ENCODE measurements around the gene CSKMT.
A peak's percentile ranks its signal among the peaks of the same experiment; 100 is the strongest.
"Not testable (repeated sequence)": the region's sequence is repeated elsewhere in the genome, so short reads cannot be mapped to it uniquely, and the experiment has no call there.

Gene CSKMT

DNA sequence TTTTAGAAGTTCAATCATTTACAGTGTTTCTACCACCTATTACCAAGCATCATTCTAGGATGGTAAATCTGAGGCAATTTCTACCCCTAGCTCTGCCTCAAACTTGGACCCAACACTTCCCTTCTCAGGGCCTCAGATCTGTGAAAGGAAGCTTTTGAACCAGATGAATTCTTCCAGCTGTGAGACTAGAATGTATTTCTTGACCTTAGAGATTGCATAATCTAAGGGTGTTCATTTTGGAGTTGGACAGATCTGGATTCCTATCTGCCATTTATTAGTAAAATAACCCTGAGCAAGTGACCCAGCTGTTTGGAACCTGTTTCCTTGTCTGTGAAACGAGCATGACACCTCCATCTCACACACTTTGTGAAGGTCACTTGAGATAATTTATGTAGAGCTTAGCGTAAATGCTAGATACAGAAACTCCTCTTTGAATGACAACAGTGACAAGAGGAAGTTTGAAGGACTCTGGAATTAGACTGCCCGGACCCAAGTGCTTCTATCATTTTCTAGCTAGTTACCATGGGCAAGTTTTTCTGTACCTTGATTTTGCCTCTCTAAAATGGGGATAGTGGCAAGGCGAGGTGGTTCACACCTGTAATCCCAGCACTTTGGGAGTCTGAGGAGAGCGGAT is 8.2 kb upstream of the CSKMT start:
- DNase-seq, result no peak

DNA sequence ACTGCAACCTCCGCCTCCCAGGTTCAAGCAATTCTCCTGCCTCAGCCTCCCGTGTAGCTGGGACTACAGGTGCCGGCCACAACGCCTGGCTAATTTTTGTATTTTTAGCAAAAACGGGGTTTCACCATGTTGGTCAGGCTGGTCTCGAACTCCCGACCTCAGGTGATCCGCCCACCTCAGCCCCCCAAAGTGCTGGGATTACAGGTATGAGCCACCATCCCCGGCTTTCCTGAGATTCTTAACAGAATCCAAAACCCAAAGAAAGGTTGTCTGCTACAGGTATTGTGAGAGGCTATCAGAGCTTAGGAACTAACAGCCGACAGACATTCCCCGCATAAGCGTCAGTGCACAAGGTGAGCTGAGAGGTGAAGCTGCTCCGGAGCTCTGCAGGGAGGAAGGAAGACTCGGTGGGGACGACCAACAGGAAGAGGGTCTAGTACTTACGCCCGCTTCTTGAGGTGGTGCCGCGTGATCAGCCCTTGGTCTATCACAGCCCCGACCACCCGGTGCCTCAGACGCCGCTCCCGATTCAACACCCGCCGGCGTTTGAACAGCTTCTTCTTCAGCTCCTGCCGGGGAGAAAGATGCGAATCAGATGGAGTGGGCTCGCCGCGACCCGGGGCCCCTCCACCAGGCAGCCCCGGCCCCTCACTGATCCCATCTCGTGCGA is 572 bp upstream of the CSKMT start:
- peak; percentile 67 for DNase-seq

GRCh38 chr11:62665599-62666258 is 617 bp downstream of the CSKMT start:
- peak; percentile 65 for DNase-seq

DNA sequence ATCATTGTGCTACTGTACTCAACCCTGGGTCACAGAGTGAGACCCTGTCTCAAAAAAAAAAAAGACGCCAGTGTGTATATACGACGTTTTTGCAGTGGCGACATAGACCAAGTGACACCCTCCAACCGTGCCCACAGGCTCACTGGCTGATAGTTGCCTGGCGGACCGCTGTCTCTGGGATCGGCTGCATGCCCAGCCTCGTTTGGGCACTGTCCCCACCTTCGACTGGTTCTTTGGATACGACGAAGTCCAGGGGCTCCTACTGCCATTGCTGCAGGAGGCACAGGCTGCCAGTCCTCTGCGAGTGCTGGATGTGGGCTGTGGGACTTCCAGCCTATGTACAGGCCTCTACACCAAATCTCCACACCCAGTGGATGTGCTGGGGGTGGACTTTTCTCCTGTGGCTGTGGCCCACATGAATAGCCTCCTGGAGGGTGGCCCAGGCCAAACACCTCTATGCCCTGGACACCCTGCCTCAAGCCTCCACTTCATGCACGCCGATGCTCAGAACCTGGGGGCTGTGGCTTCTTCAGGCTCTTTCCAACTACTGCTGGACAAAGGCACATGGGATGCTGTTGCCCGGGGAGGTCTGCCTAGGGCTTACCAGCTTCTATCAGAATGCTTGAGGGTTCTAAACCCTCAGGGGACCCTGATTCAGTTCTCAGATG is 1.3 kb downstream of the CSKMT start:
- no peak for DNase-seq

GRCh38 chr11:62667460-62667859 is 2.3 kb downstream of the CSKMT start:
- no peak for DNase-seq

DNA sequence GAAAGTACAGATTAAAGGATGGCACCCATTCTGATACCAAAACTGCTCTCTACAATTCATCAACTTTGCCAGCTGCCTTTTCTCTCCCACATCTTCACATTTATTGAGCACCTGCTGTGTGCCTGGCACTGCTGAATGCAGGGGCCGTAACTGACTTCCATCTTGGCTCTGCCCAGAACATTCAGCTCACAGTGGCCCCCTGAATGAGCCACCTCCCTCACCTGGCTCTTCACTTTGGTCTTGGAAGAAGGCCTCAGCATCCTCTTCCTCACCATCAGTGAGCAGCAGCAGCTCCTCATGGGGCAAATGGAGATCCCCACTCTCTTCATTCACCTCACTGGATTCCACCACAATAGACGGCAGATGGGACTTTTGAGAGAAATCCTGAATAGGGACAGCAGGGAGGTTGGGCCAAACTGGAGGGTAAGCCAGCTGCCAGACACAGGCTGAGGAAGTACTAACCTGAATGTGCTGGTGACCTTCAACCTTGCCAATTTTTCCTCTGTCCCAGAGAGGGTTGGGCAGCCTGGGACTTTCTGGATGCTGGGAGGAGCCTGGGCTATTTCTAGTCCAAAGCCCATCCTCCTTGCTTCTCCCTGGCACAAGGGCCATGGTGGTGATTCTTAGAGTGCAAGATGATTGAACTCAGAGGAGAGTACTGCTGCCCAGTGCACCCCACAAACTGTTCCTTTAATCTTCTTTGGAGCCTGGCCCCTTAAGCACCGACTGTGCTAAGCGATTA is 4.5 kb downstream of the CSKMT start:
- DNase-seq, result no peak

DNA sequence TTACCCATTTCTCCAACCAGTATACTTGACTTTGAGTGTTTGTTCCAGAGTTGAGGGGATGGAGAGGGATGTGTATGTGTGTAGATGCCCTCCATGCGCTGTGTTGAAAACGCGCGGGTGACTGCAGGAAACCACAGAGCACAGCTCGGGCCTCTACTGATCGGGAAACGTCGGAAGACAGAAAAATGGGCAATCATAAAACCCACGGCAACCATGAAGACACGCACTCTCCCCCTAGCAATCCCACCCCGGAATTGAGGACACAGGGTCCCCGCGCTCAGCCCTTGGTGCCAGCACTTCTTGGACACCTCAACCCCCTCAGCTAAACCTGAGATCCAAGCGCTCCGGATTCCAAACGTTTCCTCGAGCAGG is 6.1 kb downstream of the CSKMT start:
- DNase-seq, result no peak

DNA sequence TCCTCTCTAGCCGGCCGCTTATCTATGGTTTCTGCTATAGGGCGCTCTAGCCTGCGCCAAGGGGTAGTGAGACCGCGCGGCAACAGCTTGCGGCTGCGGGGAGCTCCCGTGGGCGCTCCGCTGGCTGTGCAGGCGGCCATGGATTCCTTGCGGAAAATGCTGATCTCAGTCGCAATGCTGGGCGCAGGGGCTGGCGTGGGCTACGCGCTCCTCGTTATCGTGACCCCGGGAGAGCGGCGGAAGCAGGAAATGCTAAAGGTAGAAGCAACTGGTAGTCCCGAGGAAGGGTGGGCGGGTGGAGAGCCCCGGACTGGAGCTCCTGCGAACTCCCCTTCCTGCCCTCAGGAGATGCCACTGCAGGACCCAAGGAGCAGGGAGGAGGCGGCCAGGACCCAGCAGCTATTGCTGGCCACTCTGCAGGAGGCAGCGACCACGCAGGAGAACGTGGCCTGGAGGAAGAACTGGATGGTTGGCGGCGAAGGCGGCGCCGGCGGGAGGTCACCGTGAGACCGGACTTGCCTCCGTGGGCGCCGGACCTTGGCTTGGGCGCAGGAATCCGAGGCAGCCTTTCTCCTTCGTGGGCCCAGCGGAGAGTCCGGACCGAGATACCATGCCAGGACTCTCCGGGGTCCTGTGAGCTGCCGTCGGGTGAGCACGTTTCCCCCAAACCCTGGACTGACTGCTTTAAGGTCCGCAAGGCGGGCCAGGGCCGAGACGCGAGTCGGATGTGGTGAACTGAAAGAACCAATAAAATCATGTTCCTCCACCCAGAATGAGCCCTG is 6.7 kb downstream of the CSKMT start, which contains the start of the genes LBHD1 and UQCC3:
Gene LBHD1 (minus strand): TSS at position 660 of the 782 bp plus-strand sequence. CDS start 2,236 bp downstream, outside the sequence.
Gene UQCC3 (plus strand): TSS at position 66 of the 782 bp plus-strand sequence. CDS start 73 bp downstream, at position 139.
- DNase-seq, result peak; percentile 82

- no peak for DNase-seq
Measured at GRCh38 chr11:62673196-62673525, 8.0 kb downstream of the CSKMT start.

- not testable (repeated sequence) for DNase-seq
Measured at GRCh38 chr11:62675415-62675814, 10.3 kb downstream of the CSKMT start.

DNA sequence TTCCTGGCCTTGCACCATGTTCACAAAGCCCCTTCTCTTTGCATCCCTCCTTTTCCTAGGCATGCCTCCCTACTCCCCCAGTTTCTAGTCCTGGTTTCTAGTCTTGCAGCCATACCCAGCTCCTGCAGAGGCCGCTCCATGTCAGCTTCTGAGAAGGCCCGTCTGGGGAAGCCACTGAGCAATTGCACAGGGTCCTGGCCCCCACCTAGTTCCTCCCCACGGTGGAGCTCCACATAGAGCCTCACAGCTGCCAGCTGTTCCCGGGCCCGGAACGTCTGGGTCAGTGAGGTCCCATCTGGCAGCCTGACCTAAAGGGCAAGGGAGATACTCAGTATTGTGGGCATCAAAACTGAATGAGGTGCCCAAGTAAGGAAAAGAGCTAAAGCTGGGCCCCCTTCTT is 11.6 kb downstream of the CSKMT start:
- DNase-seq, result no peak

- DNase-seq, result no peak
Measured at GRCh38 chr11:62677156-62677555, 12.0 kb downstream of the CSKMT start.

DNA sequence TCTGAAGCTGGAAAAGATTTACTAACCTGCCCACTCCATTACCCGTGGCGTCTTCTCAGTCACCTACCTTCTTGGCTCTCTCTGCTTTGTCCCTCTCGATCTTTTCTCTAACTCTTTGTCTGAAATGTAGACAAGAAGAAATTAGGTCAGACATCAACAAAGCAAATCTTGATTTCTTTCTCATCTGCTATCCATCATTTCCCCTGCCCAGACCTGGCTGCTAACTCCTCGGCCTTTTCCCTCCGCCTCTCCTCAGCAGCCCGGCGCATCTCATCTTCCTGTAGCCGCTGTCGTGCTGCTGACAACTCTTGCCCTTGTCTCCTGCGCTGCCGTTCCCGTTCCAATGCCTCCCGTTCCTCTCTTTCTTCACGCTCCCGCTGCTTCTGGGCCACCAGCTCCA is 12.6 kb downstream of the CSKMT start:
- no peak for DNase-seq

DNA sequence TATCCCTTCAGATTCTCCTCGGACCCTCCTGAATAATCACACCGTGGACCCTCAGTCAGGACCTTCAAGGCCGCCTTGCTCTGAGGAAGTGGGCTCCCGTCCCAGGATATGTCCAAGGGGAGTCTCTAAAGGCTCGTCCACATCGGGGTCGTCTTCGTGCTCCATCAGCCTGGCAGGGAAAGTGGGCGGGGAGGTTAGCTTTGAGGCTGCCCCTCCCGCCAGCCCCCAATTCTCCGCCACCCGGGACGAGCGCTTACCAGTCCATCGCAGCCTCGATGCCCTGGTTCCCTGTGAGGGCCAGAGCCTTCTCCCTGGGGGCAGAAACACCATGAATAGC is 13.3 kb downstream of the CSKMT start:
- no peak for DNase-seq

DNA sequence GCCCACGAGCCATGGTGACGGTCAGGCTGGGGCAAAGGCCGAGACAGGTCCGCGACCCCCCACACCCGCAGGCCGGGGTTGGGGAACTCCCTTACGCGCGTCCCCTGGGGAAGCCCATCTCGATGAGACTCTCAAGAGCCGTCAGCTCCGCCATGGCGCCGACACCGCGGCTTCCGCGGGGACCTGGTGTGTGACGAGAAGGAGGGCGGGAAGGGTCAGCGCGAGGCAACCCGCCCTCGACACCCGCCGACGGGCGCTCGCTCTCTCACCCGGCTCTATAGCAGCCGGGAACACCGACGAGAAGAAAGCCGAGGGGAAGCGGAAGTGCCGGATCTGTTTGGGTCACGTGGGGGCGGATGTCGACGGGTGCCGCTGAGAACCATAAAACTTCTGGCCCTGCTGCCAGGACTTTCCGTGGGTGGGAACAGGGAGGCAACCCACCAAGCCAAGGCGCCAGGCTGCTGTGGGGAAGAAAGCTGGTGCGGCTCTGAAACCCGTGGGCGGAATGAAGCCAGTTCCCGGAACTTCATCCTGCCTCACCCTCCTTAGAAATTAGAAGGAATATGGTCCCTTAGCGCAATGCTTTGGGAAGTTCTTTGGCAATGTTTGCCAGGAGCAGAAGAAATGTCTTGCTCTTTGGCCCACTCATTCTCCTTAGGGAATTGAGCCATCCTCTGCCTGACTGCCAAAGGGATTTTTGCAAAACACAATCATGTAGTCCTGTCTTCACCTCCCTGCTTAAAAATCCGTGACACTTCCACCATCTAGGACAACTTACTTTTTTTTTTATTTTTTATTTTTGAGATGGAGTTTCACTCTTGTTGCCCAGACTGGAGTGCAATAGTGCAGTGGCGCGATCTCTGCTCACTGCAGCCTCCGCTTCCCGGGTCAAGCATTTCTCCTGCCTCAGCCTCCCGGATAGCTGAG is 13.9 kb downstream of the CSKMT start, which contains the start of gene UBXN1:
Gene UBXN1 (minus strand): TSS at position 304 of the 927 bp plus-strand sequence. CDS start 150 bp downstream, at position 154.
- DNase-seq, result peak; percentile 93

DNA sequence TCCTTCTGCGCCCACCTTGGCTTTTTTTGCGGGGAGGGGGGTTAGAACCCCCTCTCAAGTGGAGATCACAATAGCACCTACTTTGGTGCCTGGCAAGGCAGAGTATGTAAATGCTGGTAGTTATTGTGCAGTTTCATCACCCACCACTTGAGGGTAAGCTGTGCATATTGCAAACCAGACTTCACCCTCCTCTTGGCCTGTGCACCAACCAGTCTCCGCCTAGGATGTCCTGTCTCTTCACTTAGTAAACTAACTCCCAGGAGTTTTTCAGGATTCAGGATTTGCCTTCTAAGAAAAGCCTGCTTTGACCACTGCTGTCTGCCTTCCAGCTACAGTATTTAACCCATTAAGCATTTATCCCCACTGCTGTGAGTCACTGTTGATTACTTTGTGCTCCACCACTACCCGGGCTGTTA is 15.7 kb downstream of the CSKMT start:
- DNase-seq, result peak; percentile 60

- DNase-seq, result no peak
Measured at GRCh38 chr11:62682518-62682917, 17.4 kb downstream of the CSKMT start.

- DNase-seq, result no peak
Measured at GRCh38 chr11:62687508-62688396, 22.6 kb downstream of the CSKMT start.

- no peak for DNase-seq
Measured at GRCh38 chr11:62688491-62688890, 23.4 kb downstream of the CSKMT start.

Measured in activated CD4-positive, alpha-beta T cell treated with anti-CD3 and anti-CD28 coated beads for 48 hours (primary cell).